HepG2 (cell line): ENCODE results near the gene NUAK1. TPM values are rescaled to one million over a fixed set of nuclear protein-coding genes. Genes with fewer than 3 reads are reported as not detected.

ENCODE experiments used
- ATAC-seq: fragments of 200-7000 bp; cut with Tn5 transposase; 3 replicates; pipeline ENCODE4 v1.9.1; 2020; ENCODE audit warnings: mild to moderate bottlenecking, moderate library complexity
- BruUV-seq: library from RNA; stranded (reverse); fragments of 400-500 nt; replicated peaks from 2 replicates; lab custom pipeline; 2021; lab: Mats Ljungman, UMichigan
- CTCF ChIA-PET: fragments of 300-600 bp; formaldehyde crosslinking; extraction: SDS; loops from one replicate; lab custom pipeline; 2021; ENCODE audit warnings: low total read pairs, inconsistent platforms, low intra/inter-chr PET ratio; lab: Yijun Ruan, JAX
- POLR2A ChIA-PET: fragments of 350-600 bp; sonication (Branson Sonifier 250); formaldehyde crosslinking; loops from one replicate; lab custom pipeline; 2020; ENCODE audit warnings: antibody characterized with exemption, inconsistent platforms; lab: Yijun Ruan, JAX
- DNase-seq: peaks from one replicate; pipeline ENCODE4 v3.0.0-alpha.2; 2015; ENCODE audit warnings: low spot score
- FAIRE-seq: peaks from 3 replicates; lab custom pipeline; 2011; peaks lifted over from hg19 to GRCh38; lab: Jason Lieb, UNC
- H2AFZ ChIP-seq: one replicate; pipeline ENCODE4 v1.6.1; 2011; ENCODE audit warnings: low read length, inconsistent platforms
- H3K27ac ChIP-seq: fragments of 300-600 bp; 3 replicates; pipeline ENCODE4 v1.8.0; 2011; ENCODE audit warnings: mixed run types, mild to moderate bottlenecking, mixed read lengths, low read length, inconsistent platforms; ENCODE audit not compliant: insufficient read depth; ENCODE audit errors: extremely low read length
- H3K27me3 ChIP-seq, 2 experiments: fragments of 200-600 bp in 1 of 2; 2 replicates in 1 of 2; 3 replicates in 1 of 2; pipeline versions ENCODE4 v1.6.0 to v1.8.0; 2011; ENCODE audit warnings: low read length in 2 of 2, mild to moderate bottlenecking in 2 of 2, moderate library complexity in 2 of 2, inconsistent platforms in 1 of 2; ENCODE audit not compliant: insufficient read depth in 2 of 2, control insufficient read depth in 1 of 2
- H3K36me3 ChIP-seq, 2 experiments: fragments of 200-600 bp in 1 of 2; replicated peaks in 1 of 2; 2 replicates in 1 of 2; 3 replicates in 1 of 2; pipeline versions ENCODE4 v1.5.1 to v1.8.0; 2011; ENCODE audit warnings: low read length in 2 of 2, inconsistent platforms in 1 of 2; ENCODE audit not compliant: insufficient read depth in 2 of 2, control insufficient read depth in 1 of 2
- H3K4me1 ChIP-seq: 2 replicates; pipeline ENCODE4 v1.5.1; 2012; ENCODE audit warnings: low read length, inconsistent platforms; ENCODE audit not compliant: insufficient read depth
- H3K4me2 ChIP-seq: 2 replicates; pipeline ENCODE4 v1.6.0; 2011; ENCODE audit warnings: low read depth, low read length, inconsistent platforms
- H3K4me3 ChIP-seq, 3 experiments: fragments of 200-600 bp in 1 of 3; sonication (generic), shearing (Covaris generic) in 1 of 3; replicated peaks in 1 of 3; 2 replicates each; pipeline ENCODE4 v1.5.1; 2011 to 2016; ENCODE audit warnings: low read length in 3 of 3, inconsistent platforms in 2 of 3, low read depth in 2 of 3, mild to moderate bottlenecking in 2 of 3, control low read depth in 1 of 3, mixed read lengths in 1 of 3; ENCODE audit not compliant: insufficient read depth in 1 of 3
- H3K79me2 ChIP-seq: one replicate; pipeline ENCODE4 v1.6.1; 2011; ENCODE audit warnings: low read length, inconsistent platforms; ENCODE audit not compliant: insufficient read depth
- H3K9ac ChIP-seq: 2 replicates; pipeline ENCODE4 v1.6.0; 2011; ENCODE audit warnings: mild to moderate bottlenecking, low read depth, low read length, inconsistent platforms; ENCODE audit not compliant: insufficient read depth
- H3K9me3 ChIP-seq: 2 replicates; pipeline ENCODE4 v1.5.1; 2012; ENCODE audit warnings: mild to moderate bottlenecking, low read length
- H4K20me1 ChIP-seq: 2 replicates; pipeline ENCODE4 v1.6.0; 2011; ENCODE audit warnings: inconsistent platforms, mild to moderate bottlenecking, low read length, moderate library complexity; ENCODE audit not compliant: insufficient read depth
- TIGD3 ChIP-seq: sonication (generic); formaldehyde crosslinking; IDR thresholded peaks from 2 replicates; pipeline ENCODE4 v1.5.1; 2020; ENCODE audit warnings: mild to moderate bottlenecking, missing genetic modification reagents, borderline replicate concordance
- ZNF687 ChIP-seq: sonication (generic); formaldehyde crosslinking; IDR thresholded peaks from 2 replicates; pipeline ENCODE4 v1.5.1; 2020; ENCODE audit warnings: mild to moderate bottlenecking, missing genetic modification reagents, moderate library complexity
- WGBS: methylation state at CpG from one replicate; pipeline ENCODE4 v1.1.6; 2017; ENCODE audit warnings: low lambda C conversion rate; 5-methylcytosine and 5-hydroxymethylcytosine counted together
- in situ Hi-C: cut with HindIII; loops from 2 replicates; pipeline ENCODE4 v1.10.0; 2017; ENCODE audit warnings: low pct_unique_long_range_greater_than_20kb; ENCODE audit not compliant: extremely low pct_ligation_motif_present
- intact Hi-C: fragments of 100-400 bp; cut with micrococcal nuclease; formaldehyde crosslinking; loops from one replicate; pipeline ENCODE4 v1.10.0; 2022; ENCODE audit not compliant: unreplicated experiment
- polyA plus RNA-seq, 8 experiments: library from polyadenylated mRNA; depleted of rRNA in 3 of 8; stranded (reverse) in 7 of 8; unstranded in 1 of 8; fragments of >200 nt; fragmentation: Illumina TruSeq in 4 of 8; extraction: Trizol in 4 of 8; gene quantifications; 2 replicates each; pipeline versions ENCODE4 v1.2.1 to v1.2.3, GENCODE V29; 2011 to 2016; ENCODE audit warnings: low read depth in 4 of 8, missing spikeins in 1 of 8, mixed read lengths in 1 of 8; ENCODE audit not compliant: insufficient read depth in 1 of 8
- total RNA-seq, 5 experiments: library from RNA; depleted of rRNA; stranded (reverse); fragments of >200 nt; fragmentation: Illumina TruSeq; extraction: Trizol; gene quantifications; 2 replicates each; pipeline ENCODE4 v1.2.3, GENCODE V29; 2016; ENCODE audit warnings: low read depth in 1 of 5

NUAK1 gene
- total and polyA plus RNA-seq, 2 of the 13 experiments (the other 11 are each of a cell fraction or from before 2014, with no cell fraction given) = 1.7 to 1.9 TPM

- intact Hi-C loops (loop anchor here (1.0 kb wide), 1 partner anchor 7 kb away; no protein-coding TSS in a partner anchor), in situ Hi-C loops (no loop called here)
- Histone ChIP-seq H3K36me3 (no peaks in the 10 kb centered on the region), H3K79me2 (no peaks in the 10 kb centered on the region), H2AFZ (no peak overlapping the region), H3K27ac (no peak overlapping the region), H3K4me2 (no peak overlapping the region), H3K27me3 (no peaks in the 10 kb centered on the region), H3K9ac (no peak overlapping the region), H3K9me3 (no peaks in the 10 kb centered on the region), H4K20me1 (no peaks in the 10 kb centered on the region), H3K4me3 (no peak overlapping the region), H3K4me1 (peaks cover 88% of the 10 kb centered on the region)
- BruUV-seq = no TSS peak
- ATAC-seq (peak; percentile 26), DNase-seq (no peak), FAIRE-seq (no peak)
- ChIA-PET POLR2A (interaction anchor here (1.1 to 1.5 kb wide), 3 partner anchors 9 to 30 kb away, joined by 3 to 7 read pairs (median 3); no protein-coding TSS in a partner anchor), CTCF (no interaction called here)
- TF ChIP-seq ZNF687 (CRISPR knock-in tag) (0 out of 2 replicates have a peak, but pooled peaks have one; percentile 18), TIGD3 (CRISPR knock-in tag) (no peak)
- 71% methylated on average over 11 of the region's 11 CpGs for WGBS
Observed at GRCh38 chr12:106128585-106129328, 10.0 kb downstream of the NUAK1 start.
